GM12878 (cell line): ENCODE results near the gene MPP2. TPM values are rescaled to one million over a fixed set of nuclear protein-coding genes. Genes with fewer than 3 reads are reported as not detected.

Experiments used
- ATAC-seq: fragments of 200-7000 bp; cut with Tn5 transposase; 3 replicates; pipeline ENCODE4 v1.9.1; 2020; ENCODE audit warnings: mild to moderate bottlenecking, moderate library complexity
- BruUV-seq: library from RNA; stranded (reverse); fragments of 400-500 nt; replicated peaks from 2 replicates; lab custom pipeline; 2021; lab: Mats Ljungman, UMichigan
- CTCF ChIA-PET: fragments of 300-600 bp; sonication (Branson Sonifier 250); formaldehyde crosslinking; extraction: SDS; loops from one replicate; lab custom pipeline; 2021; ENCODE audit warnings: inconsistent platforms; lab: Yijun Ruan, JAX
- POLR2A ChIA-PET: fragments of 350-600 bp; formaldehyde crosslinking; extraction: SDS; loops from one replicate; lab custom pipeline; 2021; ENCODE audit warnings: inconsistent platforms; lab: Charles Lee
- RAD21 ChIA-PET: fragments of 300-600 bp; sonication (Branson Sonifier 250); formaldehyde crosslinking; loops from one replicate; lab custom pipeline; 2023; ENCODE audit warnings: antibody characterized with exemption; ENCODE audit not compliant: unreplicated experiment; lab: Charles Lee
- SMC1A ChIA-PET: fragments of 300-600 bp; sonication (Branson Sonifier 250); formaldehyde crosslinking; loops from one replicate; lab custom pipeline; 2023; ENCODE audit not compliant: unreplicated experiment, uncharacterized antibody; lab: Charles Lee
- DNase-seq: peaks from one replicate; pipeline ENCODE4 v3.0.0-alpha.2; 2011; ENCODE audit warnings: low read depth, low spot score
- FAIRE-seq: peaks from 3 replicates; lab custom pipeline; 2011; peaks lifted over from hg19 to GRCh38; lab: Jason Lieb, UNC
- H2AFZ ChIP-seq: 2 replicates; pipeline ENCODE4 v1.6.0; 2011; ENCODE audit warnings: low read depth, low read length, control low read depth; ENCODE audit not compliant: control insufficient read depth
- H3K27ac ChIP-seq: 2 replicates; pipeline ENCODE4 v1.5.1; 2011; ENCODE audit warnings: control low read depth; ENCODE audit not compliant: control insufficient read depth, insufficient read depth
- H3K27me3 ChIP-seq, 2 experiments: replicated peaks in 1 of 2; 2 replicates each; pipeline versions ENCODE4 v1.6.0 to v1.6.1; 2011; ENCODE audit warnings: low read length in 1 of 2; ENCODE audit not compliant: control insufficient read depth in 2 of 2, insufficient read depth in 2 of 2
- H3K36me3 ChIP-seq, 2 experiments: 2 replicates each; pipeline ENCODE4 v1.5.1; 2011; ENCODE audit warnings: low read length in 1 of 2; ENCODE audit not compliant: control insufficient read depth in 2 of 2, insufficient read depth in 2 of 2
- H3K4me1 ChIP-seq: 2 replicates; pipeline ENCODE4 v1.6.1; 2011; ENCODE audit warnings: mild to moderate bottlenecking, low read length, moderate library complexity, mixed read lengths; ENCODE audit not compliant: control insufficient read depth, insufficient read depth
- H3K4me2 ChIP-seq: 2 replicates; pipeline ENCODE4 v1.6.0; 2011; ENCODE audit warnings: control low read depth; ENCODE audit not compliant: control insufficient read depth, insufficient read depth
- H3K4me3 ChIP-seq: fragments of 200-600 bp; sonication (generic); 2 replicates; pipeline ENCODE4 v1.5.1; 2016
- H3K79me2 ChIP-seq: 2 replicates; pipeline ENCODE4 v1.6.0; 2011; ENCODE audit warnings: low read length; ENCODE audit not compliant: control insufficient read depth, insufficient read depth
- H3K9ac ChIP-seq: 2 replicates; pipeline ENCODE4 v1.8.0; 2011; ENCODE audit warnings: low read length, control low read depth, mixed read lengths; ENCODE audit not compliant: control insufficient read depth, insufficient read depth
- H3K9me3 ChIP-seq: replicated peaks from 3 replicates; pipeline ENCODE4 v1.5.1; 2011; ENCODE audit warnings: mild to moderate bottlenecking, low read length; ENCODE audit not compliant: control insufficient read depth, insufficient read depth
- H4K20me1 ChIP-seq: 2 replicates; pipeline ENCODE4 v1.6.0; 2011; ENCODE audit not compliant: control insufficient read depth, insufficient read depth
- EZH2 ChIP-seq: IDR thresholded peaks from 2 replicates; pipeline ENCODE4 v1.6.1; 2012; ENCODE audit warnings: low read depth, mild to moderate bottlenecking, control low read depth, inconsistent platforms, low read length, borderline replicate concordance; ENCODE audit not compliant: control insufficient read depth
- FOXM1 ChIP-seq: IDR thresholded peaks from 2 replicates; pipeline ENCODE4 v1.6.1; 2012; ENCODE audit warnings: low read depth, mild to moderate bottlenecking, inconsistent platforms, low read length, moderate library complexity
- NR2C1 ChIP-seq: fragments of 450-650 bp; IDR thresholded peaks from 2 replicates; pipeline ENCODE4 v1.6.1; 2017; ENCODE audit warnings: antibody characterized with exemption, mild to moderate bottlenecking, moderate library complexity
- NR2F1 ChIP-seq: fragments of 450-650 bp; conservative IDR thresholded peaks from 2 replicates; pipeline ENCODE4 v1.6.1; 2017; ENCODE audit warnings: mild to moderate bottlenecking
- PAX8 ChIP-seq: fragments of 450-650 bp; IDR thresholded peaks from 2 replicates; pipeline ENCODE4 v1.6.1; 2017; ENCODE audit warnings: mild to moderate bottlenecking, moderate library complexity
- PBX3 ChIP-seq: IDR thresholded peaks from 2 replicates; pipeline ENCODE4 v1.6.1; 2011; ENCODE audit warnings: mild to moderate bottlenecking, low read depth, low read length, moderate library complexity; ENCODE audit not compliant: insufficient replicate concordance
- RAD51 ChIP-seq: fragments of 450-650 bp; IDR thresholded peaks from 2 replicates; pipeline ENCODE4 v1.6.1; 2016; ENCODE audit warnings: moderate library complexity, mild to moderate bottlenecking, inconsistent platforms
- RBBP5 ChIP-seq: fragments of 200-600 bp; sonication (generic); conservative IDR thresholded peaks from 2 replicates; pipeline ENCODE4 v1.6.1; 2016
- SP1 ChIP-seq: IDR thresholded peaks from one replicate; pipeline ENCODE4 v1.6.1; 2011; ENCODE audit warnings: low read depth, low read length
- TARDBP ChIP-seq: IDR thresholded peaks from 2 replicates; pipeline ENCODE4 v1.6.1; 2016; ENCODE audit warnings: borderline replicate concordance
- YBX1 ChIP-seq: fragments of 450-650 bp; IDR thresholded peaks from 2 replicates; pipeline ENCODE4 v1.6.1; 2016; ENCODE audit warnings: antibody characterized with exemption
- ZBED1 ChIP-seq: IDR thresholded peaks from 2 replicates; pipeline ENCODE4 v1.6.1; 2016; ENCODE audit warnings: borderline replicate concordance
- ZBTB33 ChIP-seq: fragments of 450-650 bp; IDR thresholded peaks from 2 replicates; pipeline ENCODE4 v1.6.1; 2017; ENCODE audit warnings: mild to moderate bottlenecking
- WGBS: methylation state at CpG from one replicate; pipeline ENCODE4 v1.1.6; 2016; ENCODE audit warnings: low lambda C conversion rate; ENCODE audit not compliant: insufficient replicate concordance, insufficient coverage; ENCODE audit errors: missing lambda C conversion rate; 5-methylcytosine and 5-hydroxymethylcytosine counted together
- in situ Hi-C: fragments of 300-500 bp; cut with MboI; formaldehyde crosslinking; loops from 9 replicates; pipeline ENCODE4 v1.14.3; 2018; ENCODE audit warnings: mixed read lengths
- intact Hi-C: fragments of 100-400 bp; cut with micrococcal nuclease; formaldehyde crosslinking; loops from one replicate; pipeline ENCODE4 v1.14.2; 2022; ENCODE audit not compliant: unreplicated experiment
- polyA plus RNA-seq, 11 experiments: library from polyadenylated mRNA; depleted of rRNA in 4 of 11; unstranded in 6 of 11; stranded (reverse) in 5 of 11; fragments of >200 nt; fragmentation: Nextera tagmentation in 4 of 11; fragmentation: Illumina TruSeq in 1 of 11; extraction: Ambion mirVana in 4 of 11; extraction: Trizol in 1 of 11; gene quantifications; 1 replicate in 1 of 11; 2 replicates in 10 of 11; pipeline versions ENCODE4 v1.2.1 to v1.2.3, GENCODE V29; 2011 to 2016; ENCODE audit warnings: inconsistent platforms in 2 of 11, missing spikeins in 2 of 11, low read depth in 1 of 11
- total RNA-seq, 4 experiments: library from RNA; depleted of rRNA in 3 of 4; stranded (reverse); fragments of >200 nt in 3 of 4; fragmentation: Illumina TruSeq in 1 of 4; extraction: Trizol in 1 of 4; gene quantifications; 2 replicates each; pipeline versions ENCODE4 v1.2.1 to v1.2.3, GENCODE V29; 2013 to 2021
- TF ChIP-seq, protein P1 (sequence below): fragments of 450-650 bp; IDR thresholded peaks from 2 replicates; pipeline ENCODE4 v1.6.1; 2017; ENCODE audit warnings: borderline replicate concordance

The MPP2 gene
- total and polyA plus RNA-seq, 10 of the 15 experiments (the other 5 are each of a cell fraction or from before 2014, with no cell fraction given), result 0.02 to 0.23 (median 0.15) TPM; not detected in 2

GRCh38 chr17:43892647-43892952 is 14.7 kb downstream of the MPP2 start:
- intact Hi-C loops (no loop called here), in situ Hi-C loops (no loop called here)
- ATAC-seq (no peak), FAIRE-seq (no peak), DNase-seq (no peak)
- no peaks in the 10 kb centered on the region for H3K4me1 ChIP-seq
- no peaks in the 10 kb centered on the region for H3K9me3 ChIP-seq
- ChIA-PET POLR2A (no interaction called here), SMC1A (no interaction called here), RAD21 (no interaction called here), CTCF (interaction anchor here (1.1 to 1.5 kb wide), 2 partner anchors 12 to 14 kb away, joined by 4 to 5 read pairs; no protein-coding TSS in a partner anchor)
- H3K36me3 ChIP-seq, result no peaks in the 10 kb centered on the region
- no TSS peak for BruUV-seq
- WGBS, result 0% methylated on average over 4 of the region's 4 CpGs
- H3K9ac ChIP-seq, result no peak overlapping the region
- H3K27ac ChIP-seq, result no peak overlapping the region
- H3K4me2 ChIP-seq, result no peak overlapping the region
- H3K79me2 ChIP-seq, result no peaks in the 10 kb centered on the region
- no peak overlapping the region for H3K4me3 ChIP-seq
- no peaks in the 10 kb centered on the region; the same call in 1 of the 2 replicates for H4K20me1 ChIP-seq
- TF ChIP-seq TARDBP, result no peak
- no peak for TF ChIP-seq YBX1
- TF ChIP-seq RAD51, result no peak
- TF ChIP-seq, all 136 proteins: peak for 0
- Histone ChIP-seq H3K27me3 (peaks cover 2 to 4% of the 10 kb centered on the region in 2 experiments; a peak in 2 of 4 replicates), H2AFZ (no peak overlapping the region)

- ChIA-PET CTCF (interaction anchor here (0.6 to 1.5 kb wide), 4 partner anchors 8 to 18 kb away, joined by 3 to 5 read pairs (median 4); no protein-coding TSS in a partner anchor), RAD21 (no interaction called here), POLR2A (no interaction called here), SMC1A (no interaction called here)
- Histone ChIP-seq H4K20me1 (no peaks in the 10 kb centered on the region), H3K79me2 (no peaks in the 10 kb centered on the region), H3K4me1 (no peaks in the 10 kb centered on the region), H3K9ac (no peak overlapping the region), H3K27me3 (peaks cover 2 to 4% of the 10 kb centered on the region in 2 experiments; a peak in 2 of 4 replicates), H2AFZ (no peak overlapping the region), H3K27ac (no peak overlapping the region), H3K4me3 (no peak overlapping the region), H3K9me3 (no peaks in the 10 kb centered on the region), H3K4me2 (no peak overlapping the region), H3K36me3 (no peaks in the 10 kb centered on the region)
- in situ Hi-C loops, result no loop called here
- FAIRE-seq (no peak), DNase-seq (no peak), ATAC-seq (no peak)
- intact Hi-C loops, result no loop called here
- BruUV-seq, result no TSS peak
- 46% methylated on average over 5 of the region's 5 CpGs for WGBS
- no peak for TF ChIP-seq RBBP5
- no peak for TF ChIP-seq NR2F1
- no peak for TF ChIP-seq PAX8
- TF ChIP-seq NR2C1, result no peak
- TF ChIP-seq ZBTB33, result no peak
- no peak for TF ChIP-seq PBX3
- TF ChIP-seq EZH2, result no peak
- no peak for TF ChIP-seq SP1
- TF ChIP-seq, protein P1, sequence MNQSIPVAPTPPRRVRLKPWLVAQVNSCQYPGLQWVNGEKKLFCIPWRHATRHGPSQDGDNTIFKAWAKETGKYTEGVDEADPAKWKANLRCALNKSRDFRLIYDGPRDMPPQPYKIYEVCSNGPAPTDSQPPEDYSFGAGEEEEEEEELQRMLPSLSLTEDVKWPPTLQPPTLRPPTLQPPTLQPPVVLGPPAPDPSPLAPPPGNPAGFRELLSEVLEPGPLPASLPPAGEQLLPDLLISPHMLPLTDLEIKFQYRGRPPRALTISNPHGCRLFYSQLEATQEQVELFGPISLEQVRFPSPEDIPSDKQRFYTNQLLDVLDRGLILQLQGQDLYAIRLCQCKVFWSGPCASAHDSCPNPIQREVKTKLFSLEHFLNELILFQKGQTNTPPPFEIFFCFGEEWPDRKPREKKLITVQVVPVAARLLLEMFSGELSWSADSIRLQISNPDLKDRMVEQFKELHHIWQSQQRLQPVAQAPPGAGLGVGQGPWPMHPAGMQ, result no peak
- no peak for TF ChIP-seq ZBED1
- no peak for TF ChIP-seq FOXM1
Observed at GRCh38 chr17:43891851-43892646, 15.3 kb downstream of the MPP2 start.
